GM18858 (cell line): ENCODE results near the gene MCC.
A peak's percentile ranks its signal among the peaks of the same experiment; 100 is the strongest.

Experiments
- ATAC-seq: cut with Tn5 transposase; IDR thresholded peaks from one replicate; pipeline ENCODE4 v1.9.1; 2021; ENCODE audit not compliant: unreplicated experiment

Gene MCC

GRCh38 chr5:113182658-113183344, 305.5 kb downstream of the MCC start:
- ATAC-seq: no peak

- ATAC-seq: no peak
These were observed 306.3 kb downstream of the MCC start for GRCh38 chr5:113181853-113182490.

- no peak for ATAC-seq
These were observed 306.8 kb downstream of the MCC start for GRCh38 chr5:113181409-113181808.

- ATAC-seq: no peak
These were observed 309.1 kb downstream of the MCC start for GRCh38 chr5:113179156-113179555.

GRCh38 chr5:113178073-113178779, 310.0 kb downstream of the MCC start:
- ATAC-seq: no peak

- ATAC-seq: no peak
These were observed 311.0 kb downstream of the MCC start for GRCh38 chr5:113177225-113177624.

- no peak for ATAC-seq
These were observed 311.5 kb downstream of the MCC start for GRCh38 chr5:113176734-113177133.

GRCh38 chr5:113176196-113176595, 312.1 kb downstream of the MCC start:
- ATAC-seq: no peak

GRCh38 chr5:113172231-113172826, 315.9 kb downstream of the MCC start:
- peak; percentile 65 for ATAC-seq

- no peak for ATAC-seq
These were observed 316.7 kb downstream of the MCC start for GRCh38 chr5:113171520-113171919.

GRCh38 chr5:113170707-113171106, 317.5 kb downstream of the MCC start:
- ATAC-seq: no peak

GRCh38 chr5:113169720-113170119, 318.5 kb downstream of the MCC start:
- ATAC-seq: no peak

- no peak for ATAC-seq
These were observed 320.3 kb downstream of the MCC start for GRCh38 chr5:113167985-113168384.

GRCh38 chr5:113166852-113167366, 321.3 kb downstream of the MCC start:
- no peak for ATAC-seq

GRCh38 chr5:113166261-113166660, 322.0 kb downstream of the MCC start:
- no peak for ATAC-seq

GRCh38 chr5:113164021-113164420, 324.2 kb downstream of the MCC start:
- ATAC-seq: no peak

- ATAC-seq: no peak
These were observed 324.9 kb downstream of the MCC start for GRCh38 chr5:113163328-113163727.

GRCh38 chr5:113162770-113163169, 325.5 kb downstream of the MCC start:
- ATAC-seq: no peak

GRCh38 chr5:113162208-113162607, 326.0 kb downstream of the MCC start:
- no peak for ATAC-seq

- no peak for ATAC-seq
These were observed 326.4 kb downstream of the MCC start for GRCh38 chr5:113161806-113162205.

GRCh38 chr5:113157886-113158285, 330.4 kb downstream of the MCC start:
- ATAC-seq: no peak
